Kidney (tissue), 14 donors: ENCODE measurements around the gene CD46. TPM values are rescaled to one million over a fixed set of nuclear protein-coding genes. Genes with fewer than 3 reads are reported as not detected.

Experiments
- DNase-seq, 5 donors: peaks; one replicate each; pipeline ENCODE4 v3.0.0-alpha.2; 2013 to 2020
- FAIRE-seq: peaks from 2 replicates; lab custom pipeline; 2012; peaks lifted over from hg19 to GRCh38; lab: Jason Lieb, UNC
- H3K27ac ChIP-seq, 2 donors: one replicate each; pipeline ENCODE4 v1.7.0; 2013; ENCODE audit warnings: low read depth in 2 of 2, low read length in 2 of 2, inconsistent platforms in 1 of 2
- H3K27me3 ChIP-seq: one replicate; pipeline ENCODE4 v1.7.1; 2013; ENCODE audit warnings: low read length, inconsistent platforms; ENCODE audit not compliant: control insufficient read depth, insufficient read depth
- H3K36me3 ChIP-seq, 3 donors: one replicate each; pipeline versions ENCODE4 v1.7.0 to v1.7.1; 2013; ENCODE audit warnings: low read length in 3 of 3, control low read depth in 1 of 3, inconsistent platforms in 1 of 3; ENCODE audit not compliant: insufficient read depth in 3 of 3, control insufficient read depth in 2 of 3
- H3K4me1 ChIP-seq, 3 donors: one replicate each; pipeline versions ENCODE4 v1.7.0 to v1.7.1; 2013; ENCODE audit warnings: low read length in 3 of 3, inconsistent platforms in 1 of 3, low read depth in 1 of 3; ENCODE audit not compliant: control insufficient read depth in 2 of 3, insufficient read depth in 2 of 3
- H3K4me3 ChIP-seq, 3 donors: one replicate each; pipeline versions ENCODE4 v1.7.0 to v1.8.1; 2013; ENCODE audit warnings: low read length in 3 of 3, control low read depth in 1 of 3, inconsistent platforms in 1 of 3
- H3K9ac ChIP-seq, 3 donors: one replicate each; pipeline versions ENCODE4 v1.7.0 to v1.7.1; 2013; ENCODE audit warnings: low read length in 3 of 3, control low read depth in 1 of 3, inconsistent platforms in 1 of 3
- H3K9me3 ChIP-seq, 3 donors: one replicate each; pipeline versions ENCODE4 v1.7.0 to v1.7.1; 2013; ENCODE audit warnings: low read length in 3 of 3, control low read depth in 1 of 3, inconsistent platforms in 1 of 3; ENCODE audit not compliant: control insufficient read depth in 2 of 3, insufficient read depth in 1 of 3
- intact Hi-C: fragments of 100-400 bp; cut with DNase I; formaldehyde crosslinking; loops from one replicate; pipeline ENCODE4 v1.11.1; 2022
- polyA plus RNA-seq: library from polyadenylated mRNA; stranded (reverse); fragments of 350-450 nt; fragmentation: Illumina TruSeq; extraction: RNeasy Lipid Tissue Mini Kit (QIAGEN cat#74804); gene quantifications from one replicate; pipeline ENCODE4 v1.2.3, GENCODE V29; 2014; ENCODE audit warnings: low read depth, low replicate concordance; ENCODE audit not compliant: insufficient read depth
- total RNA-seq: library from RNA; stranded (reverse); fragmentation: NEBNext Ultra II Directional; extraction: Animal tissue kit (Norgen Biotek cat#: 25700); gene quantifications from one replicate; pipeline ENCODE4 v1.2.1, GENCODE V29; 2021
- TF ChIP-seq, protein P1 (sequence below): IDR thresholded peaks from 3 replicates; pipeline ENCODE4 v1.5.1; 2012; ENCODE audit warnings: mild to moderate bottlenecking, moderate library complexity, borderline replicate concordance; ENCODE audit not compliant: insufficient read depth; ENCODE audit errors: extremely low read depth
- donor health status: control.
- donor health status: control.
- donor health status: control.
- donor health status: control.
- donor health status: control.
- donor health status: DM: yes; HTN: yes; CAD: no.
- donor health status: Normal renal cell carcinoma (clear cell type).

The CD46 gene
- total and polyA plus RNA-seq, 2 donors from 2014 or later, result 119 to 269 TPM

DNA sequence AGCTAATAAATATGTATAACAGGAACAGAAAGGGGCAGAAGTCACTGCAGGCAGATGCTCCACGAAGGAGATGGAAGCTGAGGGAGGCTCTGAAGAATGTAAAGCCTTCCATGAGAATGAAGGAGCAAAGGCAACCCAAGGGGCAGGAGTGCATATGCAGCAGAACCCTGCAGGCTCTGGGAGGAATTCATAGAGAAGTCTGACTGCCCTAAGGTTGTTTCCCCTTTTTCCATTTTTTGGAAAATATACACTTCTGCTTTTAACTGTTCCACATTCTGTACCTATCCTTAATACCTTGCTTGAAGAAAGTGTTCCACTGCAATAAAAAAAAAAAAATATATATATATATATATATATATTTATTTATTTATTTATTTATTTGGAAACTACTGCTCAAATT is 89.4 kb downstream of the CD46 start:
- DNase-seq, result no peak
- Histone ChIP-seq H3K4me3 (no peak overlapping the region), H3K4me1 (peaks cover 0 to 31% (median 29%) of the 10 kb centered on the region in 3 donors), H3K9me3 (no peaks in the 10 kb centered on the region), H3K9ac (no peak overlapping the region), H3K36me3 (peaks cover 0 to 10% (median 0%) of the 10 kb centered on the region in 3 donors), H3K27ac (no peak overlapping the region), H3K27me3 (no peaks in the 10 kb centered on the region)
- no peak for FAIRE-seq
- TF ChIP-seq, protein P1, sequence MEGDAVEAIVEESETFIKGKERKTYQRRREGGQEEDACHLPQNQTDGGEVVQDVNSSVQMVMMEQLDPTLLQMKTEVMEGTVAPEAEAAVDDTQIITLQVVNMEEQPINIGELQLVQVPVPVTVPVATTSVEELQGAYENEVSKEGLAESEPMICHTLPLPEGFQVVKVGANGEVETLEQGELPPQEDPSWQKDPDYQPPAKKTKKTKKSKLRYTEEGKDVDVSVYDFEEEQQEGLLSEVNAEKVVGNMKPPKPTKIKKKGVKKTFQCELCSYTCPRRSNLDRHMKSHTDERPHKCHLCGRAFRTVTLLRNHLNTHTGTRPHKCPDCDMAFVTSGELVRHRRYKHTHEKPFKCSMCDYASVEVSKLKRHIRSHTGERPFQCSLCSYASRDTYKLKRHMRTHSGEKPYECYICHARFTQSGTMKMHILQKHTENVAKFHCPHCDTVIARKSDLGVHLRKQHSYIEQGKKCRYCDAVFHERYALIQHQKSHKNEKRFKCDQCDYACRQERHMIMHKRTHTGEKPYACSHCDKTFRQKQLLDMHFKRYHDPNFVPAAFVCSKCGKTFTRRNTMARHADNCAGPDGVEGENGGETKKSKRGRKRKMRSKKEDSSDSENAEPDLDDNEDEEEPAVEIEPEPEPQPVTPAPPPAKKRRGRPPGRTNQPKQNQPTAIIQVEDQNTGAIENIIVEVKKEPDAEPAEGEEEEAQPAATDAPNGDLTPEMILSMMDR, result no peak
- intact Hi-C loops, result no loop called here

- FAIRE-seq (no peak), DNase-seq (peak in 3 of 5 donors; percentile 43 to 65 (median 53))
- Histone ChIP-seq H3K36me3 (peaks cover 0 to 10% (median 0%) of the 10 kb centered on the region in 3 donors), H3K27me3 (no peaks in the 10 kb centered on the region), H3K9me3 (no peaks in the 10 kb centered on the region), H3K4me3 (no peak overlapping the region), H3K9ac (no peak overlapping the region), H3K27ac (no peak overlapping the region), H3K4me1 (peaks cover 0 to 26% (median 24%) of the 10 kb centered on the region in 3 donors)
- intact Hi-C loops, result no loop called here
- TF ChIP-seq, protein P1, result no peak
These were observed 90.0 kb downstream of the CD46 start for GRCh38 chr1:207841901-207842300.

DNA sequence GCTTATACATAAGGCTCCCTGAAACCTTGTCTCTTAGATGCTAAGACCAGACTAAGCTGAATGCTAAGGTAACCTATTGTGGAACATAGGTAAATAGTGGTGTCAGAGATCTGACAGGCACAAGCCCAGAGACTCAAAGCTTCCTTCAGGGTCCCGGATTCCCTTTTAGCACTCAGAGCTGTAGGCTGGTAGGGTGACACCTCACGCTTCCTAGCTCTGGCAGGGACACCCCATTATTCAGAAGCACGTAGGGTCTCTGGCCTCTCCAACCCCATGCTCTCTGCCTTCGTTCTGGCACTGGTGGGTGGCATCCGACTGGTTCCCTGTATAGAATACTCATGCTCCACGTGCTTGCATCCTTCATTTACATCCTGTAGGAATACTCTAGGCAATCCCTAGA is 90.7 kb downstream of the CD46 start:
- DNase-seq, result no peak
- TF ChIP-seq, protein P1, result no peak
- no peaks in the 10 kb centered on the region for H3K27me3 ChIP-seq
- no peak overlapping the region for H3K4me3 ChIP-seq
- no peaks in the 10 kb centered on the region for H3K9me3 ChIP-seq
- intact Hi-C loops, result no loop called here
- H3K9ac ChIP-seq, result no peak overlapping the region
- peaks cover 0 to 10% (median 0%) of the 10 kb centered on the region in 3 donors for H3K36me3 ChIP-seq
- no peak for FAIRE-seq
- H3K27ac ChIP-seq, result peak overlapping the region in 1 of 2 donors; percentile 10
- peaks cover 0 to 24% (median 18%) of the 10 kb centered on the region in 3 donors for H3K4me1 ChIP-seq

- TF ChIP-seq, protein P1, result no peak
- Histone ChIP-seq H3K27ac (no peak overlapping the region), H3K36me3 (peaks cover 0 to 10% (median 0%) of the 10 kb centered on the region in 3 donors), H3K4me3 (no peak overlapping the region), H3K9ac (no peak overlapping the region), H3K4me1 (peaks cover 0 to 24% (median 20%) of the 10 kb centered on the region in 3 donors), H3K27me3 (no peaks in the 10 kb centered on the region), H3K9me3 (no peaks in the 10 kb centered on the region)
- DNase-seq (no peak), FAIRE-seq (no peak)
- intact Hi-C loops, result no loop called here
These were observed 92.5 kb downstream of the CD46 start for GRCh38 chr1:207844371-207844770.
